H1 (cell line): ENCODE results near the gene SMTNL2. TPM values are rescaled to one million over a fixed set of nuclear protein-coding genes. Genes with fewer than 3 reads are reported as not detected.

ENCODE experiments used
- CTCF ChIA-PET: fragments of 300-600 bp; sonication (Branson Sonifier 250); formaldehyde crosslinking; loops from one replicate; lab custom pipeline; 2021; ENCODE audit not compliant: partially characterized antibody; lab: Charles Lee
- POLR2A ChIA-PET: fragments of 300-600 bp; sonication (Branson Sonifier 250); formaldehyde crosslinking; loops from one replicate; lab custom pipeline; 2021; ENCODE audit warnings: inconsistent platforms; ENCODE audit not compliant: partially characterized antibody; lab: Charles Lee
- DNase-seq, 2 experiments: peaks; one replicate each; pipeline versions ENCODE4 v3.0.0 to v3.0.0-alpha.2; 2010 to 2022; ENCODE audit warnings: low spot score in 2 of 2, low read depth in 1 of 2, mixed read lengths in 1 of 2
- FAIRE-seq: peaks from 2 replicates; lab custom pipeline; 2011; peaks lifted over from hg19 to GRCh38; lab: Jason Lieb, UNC
- H2AFZ ChIP-seq: 2 replicates; pipeline ENCODE4 v1.8.1; 2012; ENCODE audit warnings: low read length, inconsistent platforms
- H2AK5ac ChIP-seq: 2 replicates; pipeline ENCODE4 v1.6.1; 2013; ENCODE audit warnings: low read depth, low read length
- H2BK120ac ChIP-seq: replicated peaks from 2 replicates; pipeline ENCODE3; 2013; ENCODE audit warnings: low read depth, low read length, inconsistent platforms
- H2BK12ac ChIP-seq: 2 replicates; pipeline ENCODE4 v1.6.1; 2013; ENCODE audit warnings: low read depth, low read length
- H2BK15ac ChIP-seq: 2 replicates; pipeline ENCODE4 v1.6.1; 2013; ENCODE audit warnings: low read length
- H2BK20ac ChIP-seq: 2 replicates; pipeline ENCODE4 v1.6.1; 2013; ENCODE audit warnings: low read length
- H2BK5ac ChIP-seq: 2 replicates; pipeline ENCODE4 v1.6.1; 2013; ENCODE audit warnings: low read depth, low read length
- H3K14ac ChIP-seq: 2 replicates; pipeline ENCODE4 v1.6.1; 2013; ENCODE audit warnings: inconsistent platforms; ENCODE audit not compliant: insufficient read length
- H3K18ac ChIP-seq: 2 replicates; pipeline ENCODE4 v1.6.1; 2013; ENCODE audit warnings: low read length; ENCODE audit errors: extremely low read depth
- H3K23ac ChIP-seq: 2 replicates; pipeline ENCODE4 v1.6.1; 2013; ENCODE audit warnings: inconsistent platforms; ENCODE audit not compliant: insufficient read length
- H3K23me2 ChIP-seq: 2 replicates; pipeline ENCODE4 v1.6.1; 2013; ENCODE audit warnings: low read depth, low read length
- H3K27ac ChIP-seq: 2 replicates; pipeline ENCODE4 v1.6.1; 2011; ENCODE audit warnings: low read depth, low read length, inconsistent platforms
- H3K27me3 ChIP-seq, 4 experiments: replicated peaks in 1 of 4; 1 replicate in 1 of 4; 2 replicates in 3 of 4; pipeline versions ENCODE4 v1.6.1 to v1.8.1; 2011 to 2013; ENCODE audit warnings: low read length in 3 of 4, mild to moderate bottlenecking in 3 of 4, inconsistent platforms in 2 of 4, mixed read lengths in 2 of 4, moderate library complexity in 1 of 4; ENCODE audit not compliant: control insufficient read depth in 3 of 4, insufficient read depth in 3 of 4; ENCODE audit errors: extremely low read depth in 1 of 4
- H3K36me3 ChIP-seq, 4 experiments: 2 replicates each; pipeline versions ENCODE4 v1.6.1 to v1.8.1; 2011 to 2013; ENCODE audit warnings: mild to moderate bottlenecking in 4 of 4, low read length in 3 of 4, moderate library complexity in 2 of 4, control low read depth in 1 of 4, inconsistent platforms in 1 of 4; ENCODE audit not compliant: insufficient read depth in 4 of 4, control insufficient read depth in 2 of 4
- H3K4ac ChIP-seq: replicated peaks from 2 replicates; pipeline ENCODE3; 2013; ENCODE audit warnings: low read length, low read depth, mixed read lengths, inconsistent platforms; ENCODE audit not compliant: insufficient read length
- H3K4me1 ChIP-seq, 4 experiments: replicated peaks in 1 of 4; 1 replicate in 1 of 4; 2 replicates in 3 of 4; pipeline versions ENCODE4 v1.6.1 to v1.8.1; 2011 to 2013; ENCODE audit warnings: low read length in 3 of 4, inconsistent platforms in 2 of 4, mixed read lengths in 1 of 4; ENCODE audit not compliant: insufficient read depth in 4 of 4, control insufficient read depth in 3 of 4
- H3K4me2 ChIP-seq, 2 experiments: 2 replicates each; pipeline versions ENCODE4 v1.6.1 to v1.8.1; 2011 to 2013; ENCODE audit warnings: low read depth in 2 of 2, low read length in 2 of 2, control low read depth in 1 of 2, inconsistent platforms in 1 of 2, mild to moderate bottlenecking in 1 of 2; ENCODE audit not compliant: insufficient read depth in 1 of 2
- H3K4me3 ChIP-seq, 4 experiments: fragments of 200-600, 300-600 bp in 1 of 4; sonication (generic), shearing (Covaris generic), sonication (Bioruptor Twin) in 1 of 4; 2 replicates each; pipeline versions ENCODE4 v1.5.1 to v1.8.1; 2011 to 2016; ENCODE audit warnings: low read length in 4 of 4, low read depth in 3 of 4, control low read depth in 2 of 4, inconsistent platforms in 2 of 4, mild to moderate bottlenecking in 2 of 4, mixed read lengths in 1 of 4, moderate library complexity in 1 of 4; ENCODE audit not compliant: insufficient read depth in 2 of 4; ENCODE audit errors: extremely low read depth in 1 of 4
- H3K56ac ChIP-seq: replicated peaks from 2 replicates; pipeline ENCODE3; 2013; ENCODE audit warnings: low read depth, mild to moderate bottlenecking, mixed read lengths, low read length, inconsistent platforms; ENCODE audit not compliant: insufficient read length
- H3K79me1 ChIP-seq: 2 replicates; pipeline ENCODE4 v1.6.1; 2013; ENCODE audit warnings: low read depth, low read length, control low read depth
- H3K79me2 ChIP-seq, 2 experiments: 2 replicates each; pipeline versions ENCODE4 v1.6.1 to v1.8.1; 2012 to 2013; ENCODE audit warnings: low read length in 2 of 2, mild to moderate bottlenecking in 2 of 2, inconsistent platforms in 1 of 2; ENCODE audit not compliant: insufficient read depth in 2 of 2, control insufficient read depth in 1 of 2
- H3K9ac ChIP-seq, 4 experiments: replicated peaks in 1 of 4; 1 replicate in 1 of 4; 2 replicates in 3 of 4; pipeline versions ENCODE4 v1.6.1 to v1.8.1; 2011 to 2013; ENCODE audit warnings: low read depth in 3 of 4, low read length in 3 of 4, control low read depth in 2 of 4, mild to moderate bottlenecking in 2 of 4, moderate library complexity in 2 of 4, inconsistent platforms in 1 of 4; ENCODE audit errors: extremely low read depth in 1 of 4
- H3K9me3 ChIP-seq, 2 experiments: 2 replicates each; pipeline versions ENCODE4 v1.6.1 to v1.8.1; 2012 to 2013; ENCODE audit warnings: mild to moderate bottlenecking in 2 of 2, moderate library complexity in 2 of 2, control low read depth in 1 of 2, inconsistent platforms in 1 of 2, low read depth in 1 of 2, low read length in 1 of 2, mixed read lengths in 1 of 2; ENCODE audit not compliant: insufficient read depth in 2 of 2
- H4K20me1 ChIP-seq, 2 experiments: replicated peaks in 1 of 2; 2 replicates each; pipeline versions ENCODE3 to v1.8.1; 2011 to 2013; ENCODE audit warnings: inconsistent platforms in 2 of 2, low read length in 2 of 2, mild to moderate bottlenecking in 1 of 2; ENCODE audit not compliant: insufficient read depth in 2 of 2, control insufficient read depth in 1 of 2
- H4K5ac ChIP-seq: 2 replicates; pipeline ENCODE4 v1.6.1; 2013; ENCODE audit warnings: low read length, low read depth, mixed read lengths, inconsistent platforms; ENCODE audit not compliant: insufficient read length
- H4K8ac ChIP-seq: 2 replicates; pipeline ENCODE4 v1.8.0; 2013; ENCODE audit warnings: mild to moderate bottlenecking, moderate library complexity, low read length, inconsistent platforms; ENCODE audit not compliant: insufficient read depth; ENCODE audit errors: extremely low read depth
- H4K91ac ChIP-seq: replicated peaks from 2 replicates; pipeline ENCODE3; 2013; ENCODE audit warnings: low read length, mixed read lengths, inconsistent platforms; ENCODE audit not compliant: insufficient read length
- JUND ChIP-seq: IDR thresholded peaks from 2 replicates; pipeline ENCODE4 v1.6.1; 2011; ENCODE audit warnings: mild to moderate bottlenecking, improper control_type of control experiment, low read length
- WGBS, 2 experiments: shearing (Covaris generic) in 1 of 2; methylation state at CpG; one replicate each; pipeline versions ENCODE4 v1.1.6 to v1.1.7; 2013 to 2015; ENCODE audit warnings: low lambda C conversion rate in 2 of 2, mixed read lengths in 2 of 2, inconsistent platforms in 1 of 2, low coverage in 1 of 2, missing lambda C conversion rate in 1 of 2; ENCODE audit not compliant: insufficient replicate concordance in 2 of 2, insufficient coverage in 1 of 2, insufficient read length in 1 of 2; ENCODE audit errors: extremely low coverage in 1 of 2, missing lambda C conversion rate in 1 of 2; 5-methylcytosine and 5-hydroxymethylcytosine counted together
- polyA plus RNA-seq, 7 experiments: library from polyadenylated mRNA; depleted of rRNA in 3 of 7; stranded (reverse) in 5 of 7; unstranded in 2 of 7; fragments of >200 nt in 5 of 7; fragments of 200-250 nt in 2 of 7; gene quantifications; 1 replicate in 5 of 7; 2 replicates in 1 of 7; 4 replicates in 1 of 7; pipeline versions ENCODE4 v1.2.1 to v1.2.3, GENCODE V29; 2011 to 2013; ENCODE audit warnings: missing spikeins in 2 of 7, mixed read lengths in 2 of 7
- total RNA-seq: library from RNA; stranded (reverse); fragmentation: NEBNext Ultra II Directional; extraction: Animal tissue kit (Norgen Biotek cat#: 25700); gene quantifications from 2 replicates; pipeline ENCODE4 v1.2.1, GENCODE V29; 2021

SMTNL2 gene
- total and polyA plus RNA-seq, 2 of the 8 experiments (the other 6 are each of a cell fraction or from before 2014, with no cell fraction given) = 3.6 to 4.5 TPM

GRCh38 chr17:4539025-4539424, 45.3 kb upstream of the SMTNL2 start:
- H3K36me3 ChIP-seq = peaks cover 19 to 54% (median 33%) of the 10 kb centered on the region in 4 experiments; a peak in 7 of 8 replicates
- 96% methylated on average over 6 of the region's 8 CpGs; no CpG with 5 or more reads in 1 of the 2 experiments for WGBS, 2 experiments
- POLR2A ChIA-PET = interaction anchor here (0.9 to 37.1 kb wide), 5 partner anchors 8 to 105 kb away, joined by 3 to 546 read pairs (median 5); partner anchors contain the start of genes GGT6, MYBBP1A and SPNS3
- no peak for TF ChIP-seq JUND

More at GRCh38 chr17:4539025-4539424, 45.3 kb upstream of the SMTNL2 start:
- no peak overlapping the region for H3K4ac ChIP-seq
- no peak overlapping the region for H2AFZ ChIP-seq
- no peak overlapping the region for H2BK15ac ChIP-seq
- H4K20me1 ChIP-seq = peaks cover 11 to 31% of the 10 kb centered on the region in 2 experiments
- no peaks in the 10 kb centered on the region for H3K79me2 ChIP-seq
- DNase-seq (no peak), FAIRE-seq (no peak)
- H3K27ac ChIP-seq = no peak overlapping the region
- no peak overlapping the region for H3K4me3 ChIP-seq
- H3K56ac ChIP-seq = no peak overlapping the region
- no peak overlapping the region for H2BK12ac ChIP-seq
- no peaks in the 10 kb centered on the region for H3K79me1 ChIP-seq
- H2AK5ac ChIP-seq = no peak overlapping the region
- CTCF ChIA-PET = interaction anchor here (1.1 to 3.6 kb wide), 6 partner anchors 10 to 121 kb away, joined by 3 to 15 read pairs (median 6); no protein-coding TSS in a partner anchor
- H3K9ac ChIP-seq = no peak overlapping the region
- H3K23ac ChIP-seq = no peak overlapping the region
- H4K5ac ChIP-seq = no peak overlapping the region
- H3K23me2 ChIP-seq = peaks cover 4% of the 10 kb centered on the region; the same call in 1 of the 2 replicates
- H3K18ac ChIP-seq = no peak overlapping the region
- no peak overlapping the region for H2BK5ac ChIP-seq
- no peak overlapping the region for H2BK120ac ChIP-seq
- no peaks in the 10 kb centered on the region for H3K9me3 ChIP-seq
- no peak overlapping the region for H4K8ac ChIP-seq
- peaks cover 0 to 24% (median 16%) of the 10 kb centered on the region in 4 experiments; a peak in 6 of 7 replicates for H3K4me1 ChIP-seq
- H2BK20ac ChIP-seq = no peak overlapping the region
- H4K91ac ChIP-seq = no peak overlapping the region
- H3K27me3 ChIP-seq = peaks cover 0 to 5% (median 3%) of the 10 kb centered on the region in 4 experiments; a peak in 3 of 7 replicates
- no peak overlapping the region for H3K4me2 ChIP-seq
- H3K14ac ChIP-seq = no peak overlapping the region
